HEK293T (cell line): ENCODE data around the gene SLC19A3.

Experiments
- CTCF ChIA-PET: fragments of 350-600 bp; formaldehyde crosslinking; extraction: SDS; loops from one replicate; lab custom pipeline; 2021; ENCODE audit warnings: antibody characterized with exemption, inconsistent platforms; lab: Yijun Ruan, JAX
- POLR2A ChIA-PET: fragments of 350-600 bp; formaldehyde crosslinking; extraction: SDS; loops from one replicate; lab custom pipeline; 2020; ENCODE audit warnings: antibody characterized with exemption, inconsistent platforms; lab: Yijun Ruan, JAX
- DNase-seq: peaks from one replicate; pipeline ENCODE4 v3.0.0; 2012; ENCODE audit warnings: mixed read lengths; ENCODE audit errors: extremely low spot score
- ARNT ChIP-seq: fragments of 450-650 bp; IDR thresholded peaks from 2 replicates; pipeline ENCODE4 v1.6.1; 2017; ENCODE audit warnings: mild to moderate bottlenecking
- BHLHE40 ChIP-seq: fragments of 450-650 bp; IDR thresholded peaks from 2 replicates; pipeline ENCODE4 v1.6.1; 2016; ENCODE audit warnings: mild to moderate bottlenecking, moderate library complexity, borderline replicate concordance
- CTBP1 ChIP-seq: fragments of 450-650 bp; IDR thresholded peaks from 2 replicates; pipeline ENCODE4 v1.6.1; 2016; ENCODE audit warnings: borderline replicate concordance
- ELF4 ChIP-seq: fragments of 450-650 bp; IDR thresholded peaks from 2 replicates; pipeline ENCODE4 v1.6.1; 2017; ENCODE audit warnings: antibody characterized with exemption
- FOXA1 ChIP-seq: fragments of 450-650 bp; IDR thresholded peaks from 2 replicates; pipeline ENCODE4 v1.6.1; 2016; ENCODE audit warnings: mild to moderate bottlenecking
- FOXK2 ChIP-seq: fragments of 450-650 bp; IDR thresholded peaks from 2 replicates; pipeline ENCODE4 v1.6.1; 2016; ENCODE audit warnings: mild to moderate bottlenecking
- FOXM1 ChIP-seq: fragments of 450-650 bp; IDR thresholded peaks from 2 replicates; pipeline ENCODE4 v1.6.1; 2017; ENCODE audit warnings: mild to moderate bottlenecking, borderline replicate concordance
- HDGF ChIP-seq: fragments of 450-650 bp; IDR thresholded peaks from 2 replicates; pipeline ENCODE4 v1.6.1; 2017; ENCODE audit warnings: antibody characterized with exemption, borderline replicate concordance
- L3MBTL2 ChIP-seq: fragments of 450-650 bp; conservative IDR thresholded peaks from 2 replicates; pipeline ENCODE4 v1.6.1; 2016; ENCODE audit warnings: mild to moderate bottlenecking
- LEF1 ChIP-seq: fragments of 450-650 bp; IDR thresholded peaks from 2 replicates; pipeline ENCODE4 v1.6.1; 2017; ENCODE audit warnings: mild to moderate bottlenecking, borderline replicate concordance
- NFRKB ChIP-seq: fragments of 450-650 bp; IDR thresholded peaks from 2 replicates; pipeline ENCODE4 v1.6.1; 2016; ENCODE audit warnings: mild to moderate bottlenecking, moderate library complexity
- SP1 ChIP-seq: fragments of 450-650 bp; IDR thresholded peaks from 2 replicates; pipeline ENCODE4 v1.6.1; 2017
- SUZ12 ChIP-seq: fragments of 450-650 bp; IDR thresholded peaks from 2 replicates; pipeline ENCODE4 v1.6.1; 2016; ENCODE audit warnings: mild to moderate bottlenecking
- TARDBP ChIP-seq: fragments of 450-650 bp; IDR thresholded peaks from 2 replicates; pipeline ENCODE4 v1.6.1; 2016
- ZNF384 ChIP-seq: fragments of 450-650 bp; IDR thresholded peaks from 2 replicates; pipeline ENCODE4 v1.6.1; 2016
- TF ChIP-seq, protein P1 (sequence below): fragments of 450-650 bp; IDR thresholded peaks from 2 replicates; pipeline ENCODE4 v1.6.1; 2016

Gene SLC19A3

DNA sequence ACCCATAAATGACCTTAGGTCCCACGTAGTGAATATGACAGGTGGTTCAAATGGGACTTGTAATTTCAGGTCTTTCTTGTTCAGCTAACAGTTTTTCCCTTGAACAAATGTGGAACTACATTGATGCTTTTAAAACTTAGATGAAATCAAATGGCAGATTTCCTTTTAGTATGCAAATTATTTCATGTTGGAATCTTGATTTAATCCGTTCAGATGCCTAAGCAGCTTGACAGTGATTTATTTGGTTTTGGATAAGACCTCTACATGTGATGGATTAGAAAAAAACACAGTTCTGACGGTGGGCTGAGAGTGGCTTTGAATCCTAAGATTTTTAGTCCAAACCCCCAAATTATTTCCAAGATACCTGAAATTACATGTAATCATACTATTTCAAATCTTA is 83.6 kb downstream of the SLC19A3 start:
- CTCF ChIA-PET: no interaction called here

More for the DNA sequence above, 83.6 kb downstream of the SLC19A3 start:
- POLR2A ChIA-PET: no interaction called here
- TF ChIP-seq HDGF: no peak
- TF ChIP-seq, protein P1, sequence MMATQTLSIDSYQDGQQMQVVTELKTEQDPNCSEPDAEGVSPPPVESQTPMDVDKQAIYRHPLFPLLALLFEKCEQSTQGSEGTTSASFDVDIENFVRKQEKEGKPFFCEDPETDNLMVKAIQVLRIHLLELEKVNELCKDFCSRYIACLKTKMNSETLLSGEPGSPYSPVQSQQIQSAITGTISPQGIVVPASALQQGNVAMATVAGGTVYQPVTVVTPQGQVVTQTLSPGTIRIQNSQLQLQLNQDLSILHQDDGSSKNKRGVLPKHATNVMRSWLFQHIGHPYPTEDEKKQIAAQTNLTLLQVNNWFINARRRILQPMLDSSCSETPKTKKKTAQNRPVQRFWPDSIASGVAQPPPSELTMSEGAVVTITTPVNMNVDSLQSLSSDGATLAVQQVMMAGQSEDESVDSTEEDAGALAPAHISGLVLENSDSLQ: no peak
- no peak for TF ChIP-seq FOXK2
- no peak for TF ChIP-seq NFRKB
- TF ChIP-seq SUZ12: no peak
- TF ChIP-seq FOXA1: no peak
- no peak for TF ChIP-seq CTBP1
- no peak for TF ChIP-seq FOXM1
- TF ChIP-seq L3MBTL2: no peak
- TF ChIP-seq TARDBP: no peak
- TF ChIP-seq ELF4: no peak
- no peak for TF ChIP-seq ZNF384
- no peak for TF ChIP-seq SP1
- TF ChIP-seq BHLHE40: no peak
- TF ChIP-seq ARNT: no peak
- TF ChIP-seq LEF1: no peak
- DNase-seq: no peak
